ENCODE measurements around the gene FEN1. TPM values are rescaled to one million over a fixed set of nuclear protein-coding genes. Genes with fewer than 3 reads are reported as not detected.

The FEN1 gene
- total and polyA plus RNA-seq, 2 of the 13 experiments (the other 11 are each of a cell fraction or from before 2014, with no cell fraction given): 12.4 to 102 TPM

GRCh38 chr11:61828629-61829407, 36.1 kb downstream of the FEN1 start (continued):
- TF ChIP-seq MED13 (CRISPR knock-in tag; IDR thresholded peaks at IDR 0.05): no peak
- no peak for TF ChIP-seq ATF3 (CRISPR knock-in tag; IDR thresholded peaks at IDR 0.05)
- TF ChIP-seq SKIL (CRISPR knock-in tag; IDR thresholded peaks at IDR 0.05; ENCODE audit: borderline replicate concordance): no peak
- TF ChIP-seq ZNF687 (CRISPR knock-in tag; IDR thresholded peaks at IDR 0.05): peak; percentile 59
- peak; percentile 58; the same call in 1 of the 2 replicates for TF ChIP-seq PHF21A (CRISPR knock-in tag; IDR thresholded peaks at IDR 0.05)
- no peak for TF ChIP-seq HNRNPK (IDR thresholded peaks at IDR 0.05; ENCODE audit: low read depth, low read length, poor library complexity, severe bottlenecking)
- TF ChIP-seq ZNF883 (CRISPR knock-in tag; IDR thresholded peaks at IDR 0.05; ENCODE audit: not compliant biosample characterization): no peak
- no peak for TF ChIP-seq ZSCAN30 (CRISPR knock-in tag; IDR thresholded peaks at IDR 0.05)
- TF ChIP-seq RBM22 (optimal IDR thresholded peaks at IDR 0.05; ENCODE audit: low read length): no peak
- TF ChIP-seq TBP (CRISPR knock-in tag; IDR thresholded peaks at IDR 0.05): no peak
- TF ChIP-seq IRX3 (CRISPR knock-in tag; IDR thresholded peaks at IDR 0.05; ENCODE audit: borderline replicate concordance, low read depth): 0 out of 2 replicates have a peak, but pooled peaks have one; percentile 42
- no peak for TF ChIP-seq TEAD2 (CRISPR knock-in tag; IDR thresholded peaks at IDR 0.05)
- TF ChIP-seq PITX1 (CRISPR knock-in tag; IDR thresholded peaks at IDR 0.05): no peak
- no peak for TF ChIP-seq ZNF775 (CRISPR knock-in tag; IDR thresholded peaks at IDR 0.05; ENCODE audit: borderline replicate concordance)
- no peak for TF ChIP-seq SALL2 (CRISPR knock-in tag; IDR thresholded peaks at IDR 0.05)
- no peak for TF ChIP-seq SNAI1 (CRISPR knock-in tag; IDR thresholded peaks at IDR 0.05; ENCODE audit: borderline replicate concordance)
- no peak; the same call in 1 of the 2 replicates for TF ChIP-seq ZNF777 (CRISPR knock-in tag; IDR thresholded peaks at IDR 0.05)
- TF ChIP-seq ZNF503 (CRISPR knock-in tag; IDR thresholded peaks at IDR 0.05): no peak
- TF ChIP-seq ELF4 (CRISPR knock-in tag; IDR thresholded peaks at IDR 0.05; ENCODE audit: borderline replicate concordance): no peak
